ENCODE results near the gene B3GAT1.

The B3GAT1 gene

GRCh38 chr11:134441706-134442105 is 29.7 kb upstream of the B3GAT1 start:
- no peak for DNase-seq

- DNase-seq: no peak
Observed at GRCh38 chr11:134441281-134441680, 29.2 kb upstream of the B3GAT1 start.

- no peak for DNase-seq
Observed at GRCh38 chr11:134440851-134441250, 28.8 kb upstream of the B3GAT1 start.

GRCh38 chr11:134438542-134439537 is 26.8 kb upstream of the B3GAT1 start:
- no peak for DNase-seq

- DNase-seq: no peak
Observed at GRCh38 chr11:134437821-134438220, 25.8 kb upstream of the B3GAT1 start.

GRCh38 chr11:134436781-134437180 is 24.7 kb upstream of the B3GAT1 start:
- DNase-seq: no peak

- DNase-seq: no peak
Observed at GRCh38 chr11:134433806-134434205, 21.8 kb upstream of the B3GAT1 start.

- DNase-seq: no peak
Observed at GRCh38 chr11:134433251-134433650, 21.2 kb upstream of the B3GAT1 start.

- no peak for DNase-seq
Observed at GRCh38 chr11:134432776-134433175, 20.7 kb upstream of the B3GAT1 start.

- DNase-seq: no peak
Observed at GRCh38 chr11:134429106-134429505, 17.1 kb upstream of the B3GAT1 start.

GRCh38 chr11:134425816-134426536 is 13.9 kb upstream of the B3GAT1 start:
- DNase-seq: no peak

- no peak for DNase-seq
Observed at GRCh38 chr11:134425413-134425812, 13.4 kb upstream of the B3GAT1 start.

- DNase-seq: no peak
Observed at GRCh38 chr11:134423106-134423505, 11.1 kb upstream of the B3GAT1 start.

GRCh38 chr11:134417871-134418840 is 6.1 kb upstream of the B3GAT1 start:
- no peak for DNase-seq

- no peak for DNase-seq
Observed at GRCh38 chr11:134416726-134417125, 4.7 kb upstream of the B3GAT1 start.

- DNase-seq: no peak
Observed at GRCh38 chr11:134414766-134415765, 3.0 kb upstream of the B3GAT1 start.

GRCh38 chr11:134413826-134414731 is 2.0 kb upstream of the B3GAT1 start:
- no peak for DNase-seq

GRCh38 chr11:134413043-134413825 is 1.2 kb upstream of the B3GAT1 start:
- no peak for DNase-seq

- DNase-seq: no peak
Observed at GRCh38 chr11:134410766-134411165, 1.3 kb downstream of the B3GAT1 start.

All from suppressor macrophage (primary cell).